HCT116 (cell line): ENCODE data around the gene C16orf95. TPM values are rescaled to one million over a fixed set of nuclear protein-coding genes. Genes with fewer than 3 reads are reported as not detected.

ENCODE experiments used
- ATAC-seq: fragments of 200-7000 bp; cut with Tn5 transposase; 2 replicates; pipeline ENCODE4 v1.9.1; 2020; ENCODE audit warnings: mild to moderate bottlenecking, moderate library complexity
- BruUV-seq: library from RNA; stranded (reverse); fragments of 400-500 nt; replicated peaks from 2 replicates; lab custom pipeline; 2021; lab: Mats Ljungman, UMichigan
- CTCF ChIA-PET: fragments of 300-600 bp; sonication (Branson Sonifier 250); formaldehyde crosslinking; loops from one replicate; lab custom pipeline; 2021; ENCODE audit warnings: antibody characterized with exemption; lab: Charles Lee
- POLR2A ChIA-PET: fragments of 300-600, 350-600 bp; sonication (Branson Sonifier 250); formaldehyde crosslinking; loops from one replicate; lab custom pipeline; 2021; ENCODE audit warnings: antibody characterized with exemption; lab: Charles Lee
- RAD21 ChIA-PET, 2 experiments: fragments of 300-600 bp; sonication (Branson Sonifier 250); formaldehyde crosslinking; loops; one replicate each; lab custom pipeline; 2023; ENCODE audit warnings: low total read pairs in 2 of 2; ENCODE audit not compliant: uncharacterized antibody in 2 of 2, unreplicated experiment in 2 of 2, low non-redundant PET in 1 of 2; lab: Charles Lee
- DNase-seq: peaks from one replicate; pipeline ENCODE4 v3.0.0-alpha.2; 2010; ENCODE audit warnings: low read depth, low spot score
- H2AFZ ChIP-seq: fragments of 200-600 bp; shearing (Covaris generic), sonication (generic); 2 replicates; pipeline ENCODE4 v1.6.1; 2017; ENCODE audit warnings: low read depth, mixed run types, mixed read lengths, antibody characterized with exemption, low read length; ENCODE audit not compliant: poor library complexity, severe bottlenecking
- H3K27ac ChIP-seq: 2 replicates; pipeline ENCODE4 v1.5.1; 2012; ENCODE audit warnings: low read depth, low read length
- H3K27me3 ChIP-seq: fragments of 200-600 bp; sonication (generic); 2 replicates; pipeline ENCODE4 v1.6.1; 2016; ENCODE audit warnings: mixed run types, low read length, mixed read lengths; ENCODE audit not compliant: insufficient read depth
- H3K36me3 ChIP-seq, 2 experiments: fragments of 200-500 bp in 1 of 2; fragments of 200-600 bp in 1 of 2; sonication (Bioruptor generic) in 1 of 2; sonication (generic) in 1 of 2; 2 replicates each; pipeline versions ENCODE4 v1.5.1 to v1.6.1; 2014 to 2016; ENCODE audit warnings: low read length in 2 of 2, inconsistent platforms in 1 of 2, mixed read lengths in 1 of 2, mixed run types in 1 of 2; ENCODE audit not compliant: insufficient read depth in 2 of 2, control insufficient read depth in 1 of 2
- H3K4me1 ChIP-seq, 2 experiments: fragments of 200-600 bp in 1 of 2; sonication (generic) in 1 of 2; 2 replicates each; pipeline versions ENCODE4 v1.5.1 to v1.6.1; 2012 to 2017; ENCODE audit warnings: low read length in 2 of 2, inconsistent platforms in 1 of 2, mild to moderate bottlenecking in 1 of 2, mixed read lengths in 1 of 2, mixed run types in 1 of 2, moderate library complexity in 1 of 2; ENCODE audit not compliant: insufficient read depth in 2 of 2, control insufficient read depth in 1 of 2
- H3K4me2 ChIP-seq: fragments of 200-600 bp; sonication (generic); 2 replicates; pipeline ENCODE4 v1.6.1; 2017; ENCODE audit warnings: mixed run types, low read length, mixed read lengths
- H3K4me3 ChIP-seq, 2 experiments: fragments of 200-600 bp in 1 of 2; sonication (generic) in 1 of 2; replicated peaks in 1 of 2; 2 replicates each; pipeline ENCODE4 v1.5.1; 2011 to 2016; ENCODE audit warnings: low read length in 2 of 2, control low read depth in 1 of 2, low read depth in 1 of 2, mild to moderate bottlenecking in 1 of 2, mixed read lengths in 1 of 2, mixed run types in 1 of 2
- H3K79me2 ChIP-seq: fragments of 200-600 bp; sonication (generic); 2 replicates; pipeline ENCODE4 v1.6.1; 2017; ENCODE audit warnings: mild to moderate bottlenecking, mixed run types, low read length, moderate library complexity, mixed read lengths; ENCODE audit not compliant: insufficient read depth
- H3K9ac ChIP-seq: fragments of 200-600 bp; sonication (generic); 2 replicates; pipeline ENCODE4 v1.6.1; 2016; ENCODE audit warnings: low read length, mixed read lengths
- H3K9me2 ChIP-seq: fragments of 200-600 bp; sonication (generic), shearing (Covaris generic); 2 replicates; pipeline ENCODE4 v1.6.1; 2017; ENCODE audit warnings: mixed run types, mild to moderate bottlenecking, moderate library complexity; ENCODE audit not compliant: insufficient read depth
- H3K9me3 ChIP-seq, 2 experiments: fragments of 200-500 bp in 1 of 2; fragments of 200-600 bp in 1 of 2; sonication (Bioruptor generic) in 1 of 2; sonication (generic) in 1 of 2; 2 replicates each; pipeline ENCODE4 v1.6.1; 2014 to 2017; ENCODE audit warnings: low read length in 2 of 2, mixed read lengths in 2 of 2, inconsistent platforms in 1 of 2, low read depth in 1 of 2, mild to moderate bottlenecking in 1 of 2, mixed run types in 1 of 2, moderate library complexity in 1 of 2; ENCODE audit not compliant: control insufficient read depth in 1 of 2, insufficient read depth in 1 of 2
- H4K20me1 ChIP-seq: fragments of 200-600 bp; sonication (generic), shearing (Covaris generic); 2 replicates; pipeline ENCODE4 v1.6.1; 2017; ENCODE audit warnings: mixed run types, mild to moderate bottlenecking, moderate library complexity; ENCODE audit not compliant: insufficient read depth
- CBX3 ChIP-seq: IDR thresholded peaks from 2 replicates; pipeline ENCODE4 v1.6.1; 2012; ENCODE audit warnings: low read depth
- CEBPB ChIP-seq: IDR thresholded peaks from 2 replicates; pipeline ENCODE4 v1.6.1; 2012; ENCODE audit warnings: low read depth
- EGR1 ChIP-seq: IDR thresholded peaks from 2 replicates; pipeline ENCODE4 v1.6.1; 2012; ENCODE audit warnings: low read depth
- EZH2phosphoT487 ChIP-seq: fragments of 200-600 bp; IDR thresholded peaks from 2 replicates; pipeline ENCODE4 v1.6.1; 2018; ENCODE audit warnings: antibody characterized with exemption, borderline replicate concordance
- FOSL1 ChIP-seq: IDR thresholded peaks from 2 replicates; pipeline ENCODE4 v1.6.1; 2012; ENCODE audit warnings: low read depth
- JUND ChIP-seq: IDR thresholded peaks from 2 replicates; pipeline ENCODE4 v1.6.1; 2012
- MAX ChIP-seq: IDR thresholded peaks from 2 replicates; pipeline ENCODE4 v1.6.1; 2012
- POLR2AphosphoS5 ChIP-seq: IDR thresholded peaks from 2 replicates; pipeline ENCODE4 v1.6.1; 2011; ENCODE audit warnings: mild to moderate bottlenecking, low read depth, low read length, moderate library complexity
- SP1 ChIP-seq: IDR thresholded peaks from 2 replicates; pipeline ENCODE4 v1.6.1; 2012; ENCODE audit warnings: low read depth
- SRF ChIP-seq: IDR thresholded peaks from 2 replicates; pipeline ENCODE4 v1.6.1; 2012; ENCODE audit warnings: low read depth
- TCF7L2 ChIP-seq: IDR thresholded peaks from 2 replicates; pipeline ENCODE4 v1.7.0; 2011; ENCODE audit warnings: borderline replicate concordance, inconsistent platforms; ENCODE audit not compliant: insufficient read depth, insufficient read length; ENCODE audit errors: extremely low read depth
- YY1 ChIP-seq: IDR thresholded peaks from 2 replicates; pipeline ENCODE4 v1.6.1; 2011; ENCODE audit warnings: low read length, low read depth, moderate library complexity, mild to moderate bottlenecking; ENCODE audit not compliant: insufficient replicate concordance; ENCODE audit errors: extremely low read depth
- ZBTB33 ChIP-seq: IDR thresholded peaks from 2 replicates; pipeline ENCODE4 v1.6.1; 2011; ENCODE audit warnings: mild to moderate bottlenecking, low read length, moderate library complexity; ENCODE audit not compliant: insufficient replicate concordance; ENCODE audit errors: extremely low read depth
- ZFX ChIP-seq: fragments of 450-650 bp; IDR thresholded peaks from 2 replicates; pipeline ENCODE4 v1.6.1; 2017
- intact Hi-C: fragments of 100-400 bp; cut with micrococcal nuclease; formaldehyde crosslinking; loops from 2 replicates; pipeline ENCODE4 v1.10.0; 2022
- total RNA-seq: library from RNA; stranded (reverse); gene quantifications from one replicate; pipeline ENCODE4 v1.2.1, GENCODE V29; 2021; ENCODE audit not compliant: unreplicated experiment
- TF ChIP-seq, protein P1 (sequence below): IDR thresholded peaks from 2 replicates; pipeline ENCODE4 v1.6.1; 2012; ENCODE audit warnings: low read depth
- TF ChIP-seq, protein P2 (sequence below), 3 experiments: fragments of 200-600 bp in 1 of 3; sonication (generic) in 1 of 3; IDR thresholded peaks in 2 of 3; conservative IDR thresholded peaks in 1 of 3; 2 replicates each; pipeline ENCODE4 v1.5.1; 2012 to 2017; ENCODE audit warnings: low read depth in 2 of 3, low read length in 2 of 3, antibody characterized with exemption in 1 of 3, borderline replicate concordance in 1 of 3, control low read depth in 1 of 3, mild to moderate bottlenecking in 1 of 3, mixed read lengths in 1 of 3, mixed run types in 1 of 3, moderate library complexity in 1 of 3; ENCODE audit not compliant: insufficient read depth in 1 of 3
- TF ChIP-seq, protein P3 (sequence below): IDR thresholded peaks from 2 replicates; pipeline ENCODE4 v1.6.1; 2012

C16orf95 gene
- total RNA-seq, 1 experiment from 2014 or later = 12.2 TPM

DNA sequence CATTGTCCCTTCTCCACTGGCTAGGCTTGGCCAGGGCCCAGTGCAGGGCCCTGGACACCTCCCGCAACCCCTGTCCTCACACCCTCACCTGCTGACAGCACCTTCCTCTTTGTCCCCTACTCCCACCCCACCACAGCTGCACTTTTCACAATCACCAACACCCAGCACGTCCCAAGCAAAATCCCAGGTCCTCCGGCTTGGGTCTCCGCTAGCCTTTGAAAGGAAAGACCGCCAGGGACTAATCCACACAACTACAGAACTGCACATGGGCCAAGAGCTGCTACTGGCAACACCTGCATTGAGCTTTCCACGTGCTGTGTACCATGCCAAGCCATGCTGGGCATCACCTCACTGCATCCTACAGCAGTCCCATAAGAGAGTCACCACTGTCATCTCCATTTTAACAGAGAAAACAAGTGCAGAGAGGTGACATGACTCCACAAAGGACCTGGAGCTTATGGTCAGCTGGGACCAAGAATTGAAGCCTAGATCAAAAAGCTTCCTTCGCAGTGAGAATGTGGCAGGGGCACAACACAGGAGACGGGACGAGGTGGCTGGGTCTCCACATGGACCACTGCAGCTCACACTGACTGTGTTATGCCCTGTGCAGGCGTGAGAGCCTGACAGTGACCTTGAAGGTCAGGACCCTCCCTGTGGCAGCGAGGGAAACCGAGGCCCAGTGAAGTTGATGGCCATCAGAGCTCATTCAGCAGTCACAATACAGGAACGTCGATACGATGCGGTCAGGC lies 43.8 kb upstream of the C16orf95 start (continued):
- TF ChIP-seq ZBTB33 (no peak), EZH2phosphoT487 (no peak), CEBPB (no peak)
- TF ChIP-seq, protein P1, sequence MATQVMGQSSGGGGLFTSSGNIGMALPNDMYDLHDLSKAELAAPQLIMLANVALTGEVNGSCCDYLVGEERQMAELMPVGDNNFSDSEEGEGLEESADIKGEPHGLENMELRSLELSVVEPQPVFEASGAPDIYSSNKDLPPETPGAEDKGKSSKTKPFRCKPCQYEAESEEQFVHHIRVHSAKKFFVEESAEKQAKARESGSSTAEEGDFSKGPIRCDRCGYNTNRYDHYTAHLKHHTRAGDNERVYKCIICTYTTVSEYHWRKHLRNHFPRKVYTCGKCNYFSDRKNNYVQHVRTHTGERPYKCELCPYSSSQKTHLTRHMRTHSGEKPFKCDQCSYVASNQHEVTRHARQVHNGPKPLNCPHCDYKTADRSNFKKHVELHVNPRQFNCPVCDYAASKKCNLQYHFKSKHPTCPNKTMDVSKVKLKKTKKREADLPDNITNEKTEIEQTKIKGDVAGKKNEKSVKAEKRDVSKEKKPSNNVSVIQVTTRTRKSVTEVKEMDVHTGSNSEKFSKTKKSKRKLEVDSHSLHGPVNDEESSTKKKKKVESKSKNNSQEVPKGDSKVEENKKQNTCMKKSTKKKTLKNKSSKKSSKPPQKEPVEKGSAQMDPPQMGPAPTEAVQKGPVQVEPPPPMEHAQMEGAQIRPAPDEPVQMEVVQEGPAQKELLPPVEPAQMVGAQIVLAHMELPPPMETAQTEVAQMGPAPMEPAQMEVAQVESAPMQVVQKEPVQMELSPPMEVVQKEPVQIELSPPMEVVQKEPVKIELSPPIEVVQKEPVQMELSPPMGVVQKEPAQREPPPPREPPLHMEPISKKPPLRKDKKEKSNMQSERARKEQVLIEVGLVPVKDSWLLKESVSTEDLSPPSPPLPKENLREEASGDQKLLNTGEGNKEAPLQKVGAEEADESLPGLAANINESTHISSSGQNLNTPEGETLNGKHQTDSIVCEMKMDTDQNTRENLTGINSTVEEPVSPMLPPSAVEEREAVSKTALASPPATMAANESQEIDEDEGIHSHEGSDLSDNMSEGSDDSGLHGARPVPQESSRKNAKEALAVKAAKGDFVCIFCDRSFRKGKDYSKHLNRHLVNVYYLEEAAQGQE = no peak

DNA sequence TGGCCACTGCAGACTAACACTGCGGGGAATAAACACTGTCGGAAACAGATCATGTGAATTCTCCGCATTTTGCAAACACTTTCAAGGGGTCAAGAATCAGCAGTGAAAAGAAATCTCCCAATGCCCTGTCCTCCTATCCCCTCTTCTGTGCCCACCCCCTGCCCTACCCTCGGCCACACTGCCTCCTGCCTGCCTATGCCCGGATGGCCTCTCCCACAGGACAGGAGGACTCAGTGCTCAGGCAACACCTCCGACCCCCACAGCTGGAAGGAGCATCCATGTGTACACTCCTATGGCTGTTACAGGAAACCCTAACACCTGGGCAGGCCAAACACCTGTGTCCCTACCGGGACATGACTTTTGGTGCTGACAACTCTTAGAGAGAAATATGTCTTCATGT lies 41.9 kb upstream of the C16orf95 start:
- intact Hi-C loops = no loop called here

More for the DNA sequence above, 41.9 kb upstream of the C16orf95 start:
- no peak overlapping the region for H3K4me2 ChIP-seq
- no peaks in the 10 kb centered on the region for H3K9me2 ChIP-seq
- no peak overlapping the region for H3K4me3 ChIP-seq
- TF ChIP-seq CEBPB (no peak), ZFX (no peak), YY1 (no peak), EGR1 (no peak), SP1 (no peak), POLR2AphosphoS5 (no peak), CBX3 (no peak), JUND (no peak), FOSL1 (no peak), SRF (no peak), MAX (no peak), TCF7L2 (no peak)
- TF ChIP-seq, protein P2, sequence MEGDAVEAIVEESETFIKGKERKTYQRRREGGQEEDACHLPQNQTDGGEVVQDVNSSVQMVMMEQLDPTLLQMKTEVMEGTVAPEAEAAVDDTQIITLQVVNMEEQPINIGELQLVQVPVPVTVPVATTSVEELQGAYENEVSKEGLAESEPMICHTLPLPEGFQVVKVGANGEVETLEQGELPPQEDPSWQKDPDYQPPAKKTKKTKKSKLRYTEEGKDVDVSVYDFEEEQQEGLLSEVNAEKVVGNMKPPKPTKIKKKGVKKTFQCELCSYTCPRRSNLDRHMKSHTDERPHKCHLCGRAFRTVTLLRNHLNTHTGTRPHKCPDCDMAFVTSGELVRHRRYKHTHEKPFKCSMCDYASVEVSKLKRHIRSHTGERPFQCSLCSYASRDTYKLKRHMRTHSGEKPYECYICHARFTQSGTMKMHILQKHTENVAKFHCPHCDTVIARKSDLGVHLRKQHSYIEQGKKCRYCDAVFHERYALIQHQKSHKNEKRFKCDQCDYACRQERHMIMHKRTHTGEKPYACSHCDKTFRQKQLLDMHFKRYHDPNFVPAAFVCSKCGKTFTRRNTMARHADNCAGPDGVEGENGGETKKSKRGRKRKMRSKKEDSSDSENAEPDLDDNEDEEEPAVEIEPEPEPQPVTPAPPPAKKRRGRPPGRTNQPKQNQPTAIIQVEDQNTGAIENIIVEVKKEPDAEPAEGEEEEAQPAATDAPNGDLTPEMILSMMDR (IDR thresholded peaks at IDR 0.05 in 2 of 3, conservative IDR thresholded peaks at IDR 0.05 in 1 of 3; ENCODE audit: borderline replicate concordance in 1 of 3, insufficient read depth in 1 of 3, low read depth in 2 of 3, low read length in 2 of 3) = no peak
- TF ChIP-seq, protein P3, sequence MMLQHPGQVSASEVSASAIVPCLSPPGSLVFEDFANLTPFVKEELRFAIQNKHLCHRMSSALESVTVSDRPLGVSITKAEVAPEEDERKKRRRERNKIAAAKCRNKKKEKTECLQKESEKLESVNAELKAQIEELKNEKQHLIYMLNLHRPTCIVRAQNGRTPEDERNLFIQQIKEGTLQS = no peak
- H3K4me1 ChIP-seq = no peaks in the 10 kb centered on the region
- ChIA-PET POLR2A (no interaction called here), CTCF (no interaction called here), RAD21 (no interaction called here)
- no peak overlapping the region for H3K27ac ChIP-seq
- DNase-seq (no peak), ATAC-seq (no peak)
- H3K27me3 ChIP-seq = no peaks in the 10 kb centered on the region
- H2AFZ ChIP-seq = no peak overlapping the region
- H3K9me3 ChIP-seq = no peaks in the 10 kb centered on the region
- no peak overlapping the region for H3K9ac ChIP-seq
- peaks cover 17 to 46% of the 10 kb centered on the region in 2 experiments; a peak in 3 of 4 replicates for H3K36me3 ChIP-seq
- H3K79me2 ChIP-seq = peaks cover 36% of the 10 kb centered on the region
- no peaks in the 10 kb centered on the region for H4K20me1 ChIP-seq
- BruUV-seq = no TSS peak
